GM12801 (cell line): ENCODE results near the gene ARIH2.

Experiments used
- CTCF ChIP-seq: IDR thresholded peaks from one replicate; pipeline ENCODE4 v1.5.1; 2011; ENCODE audit warnings: control low read depth; ENCODE audit not compliant: insufficient read length; ENCODE audit errors: extremely low read depth

ARIH2 gene

DNA sequence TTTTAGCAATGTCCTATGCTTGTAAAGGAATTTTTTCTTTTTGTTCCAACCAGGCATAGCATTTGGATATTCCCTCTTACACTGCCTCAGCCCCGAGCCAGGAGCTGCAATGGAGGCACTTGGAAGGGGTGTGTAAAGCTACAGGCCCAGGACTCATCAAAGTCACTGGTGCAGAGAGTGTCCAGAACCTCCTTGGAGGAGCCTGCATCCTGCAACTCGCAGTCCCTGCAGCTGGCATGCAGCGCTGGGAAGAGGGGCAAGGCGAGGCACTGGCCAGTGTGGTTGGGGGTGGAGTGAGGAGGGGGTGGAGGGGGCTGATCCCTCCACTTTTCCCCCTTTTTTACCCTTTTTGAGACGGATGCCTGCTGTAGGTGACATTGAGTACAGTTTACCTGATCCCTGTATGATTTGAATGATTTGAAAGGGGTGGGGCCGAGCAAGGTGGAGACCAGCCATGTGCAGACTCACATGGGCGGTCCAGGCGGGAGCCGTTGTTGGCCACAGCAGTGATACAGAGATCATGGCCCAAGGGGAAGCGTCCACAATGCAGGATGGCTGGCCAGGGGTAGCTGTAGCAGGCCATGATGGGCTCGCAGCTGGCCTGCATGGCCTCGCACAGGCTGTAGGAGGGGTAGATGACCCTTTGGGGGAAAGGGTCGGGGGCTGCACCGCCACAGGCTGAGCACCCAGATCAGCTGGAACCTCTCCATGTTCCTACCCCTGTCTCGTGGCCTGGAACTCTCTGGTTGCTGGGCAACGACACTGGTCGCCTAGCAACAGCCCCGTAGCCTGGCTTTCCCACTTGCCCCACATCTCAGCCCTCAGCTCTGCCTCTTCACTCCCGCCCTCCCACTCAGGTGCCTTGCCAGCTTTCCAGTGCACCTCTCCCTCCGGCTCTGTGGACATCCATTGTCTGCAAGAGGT lies 79.3 kb downstream of the ARIH2 start:
- no peak for TF ChIP-seq CTCF

GRCh38 chr3:48999085-48999858 lies 80.6 kb downstream of the ARIH2 start:
- no peak for TF ChIP-seq CTCF

- TF ChIP-seq CTCF, result no peak
Observed at GRCh38 chr3:49001155-49001554, 82.5 kb downstream of the ARIH2 start.

- no peak for TF ChIP-seq CTCF
Observed at GRCh38 chr3:49004352-49005302, 86.0 kb downstream of the ARIH2 start.

DNA sequence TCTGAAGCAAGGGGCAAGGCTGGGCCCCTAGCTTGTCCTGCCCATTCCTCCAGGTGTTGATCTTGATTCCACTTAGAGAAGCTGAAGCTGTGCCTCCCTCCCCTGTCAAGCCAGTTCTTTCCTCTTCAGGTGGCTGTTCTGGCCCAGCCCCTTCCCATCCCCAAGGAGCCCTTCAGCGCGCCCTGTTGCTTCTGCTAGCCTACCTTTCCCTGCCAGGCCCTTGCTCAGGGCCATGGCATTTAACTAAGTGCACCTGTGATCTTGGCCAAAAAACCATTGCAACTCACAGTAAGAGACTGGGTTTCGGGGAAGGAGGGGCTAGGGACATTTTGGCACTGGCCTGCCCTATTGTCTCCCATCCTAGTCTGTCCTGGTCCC lies 86.7 kb downstream of the ARIH2 start:
- TF ChIP-seq CTCF, result no peak

- no peak for TF ChIP-seq CTCF
Observed at GRCh38 chr3:49005998-49006397, 87.4 kb downstream of the ARIH2 start.

DNA sequence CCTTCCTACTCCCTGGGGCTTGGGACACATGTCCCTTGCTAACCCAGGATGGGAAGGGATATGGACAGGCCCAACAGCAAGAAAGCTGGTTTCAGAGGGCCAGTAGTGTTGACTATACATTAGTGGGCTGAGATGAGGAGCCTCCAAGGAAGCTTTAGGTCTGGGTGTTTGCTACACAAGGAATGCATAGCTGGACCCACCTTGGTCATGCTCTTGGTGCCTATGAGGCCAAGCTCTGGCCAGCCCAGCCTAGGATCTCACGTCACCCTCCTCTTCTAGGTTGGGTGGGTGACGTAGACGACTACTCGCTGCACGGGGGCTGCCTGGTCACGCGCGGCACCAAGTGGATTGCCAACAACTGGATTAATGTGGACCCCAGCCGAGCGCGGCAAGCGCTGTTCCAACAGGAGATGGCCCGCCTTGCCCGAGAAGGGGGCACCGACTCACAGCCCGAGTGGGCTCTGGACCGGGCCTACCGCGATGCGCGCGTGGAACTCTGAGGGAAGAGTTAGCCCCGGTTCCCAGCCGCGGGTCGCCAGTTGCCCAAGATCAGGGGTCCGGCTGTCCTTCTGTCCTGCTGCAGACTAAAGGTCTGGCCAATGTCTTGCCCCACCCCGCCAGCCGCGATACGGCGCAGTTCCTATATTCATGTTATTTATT lies 87.9 kb downstream of the ARIH2 start:
- no peak for TF ChIP-seq CTCF
